Stimulated activated CD8-positive, alpha-beta memory T cell treated with anti-CD3 and anti-CD28 coated beads, Interleukin-15, amount 100 ng/mL, for 24 hours (primary cell): ENCODE results near the gene FMN1.
"Not testable (repeated sequence)": the region's sequence is repeated elsewhere in the genome, so short reads cannot be mapped to it uniquely, and the experiment has no call there.

Experiments
- DNase-seq: peaks from one replicate; pipeline ENCODE4 v3.0.0-alpha.2; 2020; ENCODE audit warnings: low read depth

The FMN1 gene

GRCh38 chr15:33094336-33094735 is 100.2 kb downstream of the FMN1 start:
- DNase-seq: no peak

- no peak for DNase-seq
Measured at GRCh38 chr15:33093222-33093621, 101.3 kb downstream of the FMN1 start.

- no peak for DNase-seq
Measured at GRCh38 chr15:33091983-33092693, 102.4 kb downstream of the FMN1 start.

- DNase-seq: no peak
Measured at GRCh38 chr15:33089878-33090757, 104.4 kb downstream of the FMN1 start.

- DNase-seq: no peak
Measured at GRCh38 chr15:33089165-33089877, 105.2 kb downstream of the FMN1 start.

- no peak for DNase-seq
Measured at GRCh38 chr15:33086500-33087121, 107.9 kb downstream of the FMN1 start.

- no peak for DNase-seq
Measured at GRCh38 chr15:33084661-33085060, 109.9 kb downstream of the FMN1 start.

GRCh38 chr15:33083232-33084081 is 111.1 kb downstream of the FMN1 start:
- DNase-seq: no peak

- DNase-seq: no peak
Measured at GRCh38 chr15:33080006-33080405, 114.5 kb downstream of the FMN1 start.

- DNase-seq: no peak
Measured at GRCh38 chr15:33078607-33079006, 115.9 kb downstream of the FMN1 start.

GRCh38 chr15:33076937-33077336 is 117.6 kb downstream of the FMN1 start:
- DNase-seq: no peak

- DNase-seq: no peak
Measured at GRCh38 chr15:33074942-33075341, 119.6 kb downstream of the FMN1 start.

- DNase-seq: no peak
Measured at GRCh38 chr15:33074212-33074611, 120.3 kb downstream of the FMN1 start.

GRCh38 chr15:33071451-33071850 is 123.1 kb downstream of the FMN1 start:
- no peak for DNase-seq

GRCh38 chr15:33069903-33070302 is 124.6 kb downstream of the FMN1 start:
- not testable (repeated sequence) for DNase-seq

- DNase-seq: no peak
Measured at GRCh38 chr15:33069161-33069560, 125.4 kb downstream of the FMN1 start.

- no peak for DNase-seq
Measured at GRCh38 chr15:33068511-33068990, 126.0 kb downstream of the FMN1 start.

- no peak for DNase-seq
Measured at GRCh38 chr15:33068007-33068481, 126.5 kb downstream of the FMN1 start.

GRCh38 chr15:33067456-33067855 is 127.1 kb downstream of the FMN1 start:
- DNase-seq: no peak

GRCh38 chr15:33066584-33066983 is 127.9 kb downstream of the FMN1 start:
- DNase-seq: no peak

GRCh38 chr15:33064878-33065277 is 129.6 kb downstream of the FMN1 start:
- DNase-seq: no peak
